ENCODE results near the gene DENND2A.

DNA sequence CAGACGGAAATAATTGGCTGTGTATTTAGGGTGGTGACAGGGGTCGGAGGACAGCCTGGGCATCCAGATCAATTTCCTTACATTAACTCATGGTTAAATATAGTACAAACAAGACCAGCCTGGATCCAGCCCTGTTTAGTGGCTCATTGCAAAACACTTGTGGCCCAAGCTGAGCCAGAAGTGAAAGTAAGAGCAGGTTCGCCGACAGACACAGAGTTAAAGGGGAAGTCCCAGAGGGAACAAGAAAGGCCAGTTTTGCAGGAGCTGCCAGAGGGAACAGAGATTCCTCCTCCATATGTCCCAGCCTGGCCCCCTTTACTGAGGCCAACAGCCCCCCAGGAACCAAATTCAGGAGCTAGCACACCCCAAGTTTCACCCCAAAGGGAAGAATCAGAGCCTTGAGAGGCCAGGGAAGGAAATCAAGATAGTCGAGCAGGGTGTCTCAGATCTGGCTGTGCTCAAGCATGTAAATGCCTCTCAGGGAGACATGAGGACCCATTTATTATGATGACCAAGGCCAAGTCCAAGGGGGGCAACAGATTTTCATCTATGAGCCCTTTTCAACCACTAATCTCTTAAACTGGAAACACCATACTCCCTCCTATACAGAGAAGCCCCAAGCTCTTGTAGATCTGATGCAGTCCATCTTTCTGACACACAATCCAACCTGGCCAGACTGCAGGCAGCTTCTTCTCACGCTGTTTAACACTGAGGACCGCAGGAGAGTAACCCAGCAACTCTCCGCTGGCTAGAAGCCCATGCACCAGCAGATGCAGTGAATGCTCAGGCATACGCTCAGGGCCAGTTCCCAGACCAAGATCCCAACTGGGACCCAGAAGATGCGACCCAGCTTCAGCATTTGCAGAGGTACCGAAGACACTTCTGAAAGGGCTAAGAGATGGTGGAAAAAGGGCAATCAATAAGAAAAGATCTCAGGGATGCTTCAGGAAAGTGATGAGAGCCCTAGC, 16.2 kb upstream of the DENND2A start:
- TF ChIP-seq SUZ12 (IDR thresholded peaks at IDR 0.05; ENCODE audit: extremely low read depth, insufficient read depth, insufficient read length) (no peak), ZNF274 (IDR thresholded peaks at IDR 0.05; ENCODE audit: low read depth, low read length) (no peak), YY1 (IDR thresholded peaks at IDR 0.05; ENCODE audit: insufficient read depth, insufficient read length) (no peak)
